HG03432 (cell line): Measurements from ENCODE around the gene GRAMD1C.
"Not testable (repeated sequence)": the region's sequence is repeated elsewhere in the genome, so short reads cannot be mapped to it uniquely, and the experiment has no call there.

Experiments
- ATAC-seq: cut with Tn5 transposase; IDR thresholded peaks from one replicate; pipeline ENCODE4 v1.9.1; 2021; ENCODE audit warnings: mild to moderate bottlenecking, moderate library complexity; ENCODE audit not compliant: unreplicated experiment

The GRAMD1C gene

DNA sequence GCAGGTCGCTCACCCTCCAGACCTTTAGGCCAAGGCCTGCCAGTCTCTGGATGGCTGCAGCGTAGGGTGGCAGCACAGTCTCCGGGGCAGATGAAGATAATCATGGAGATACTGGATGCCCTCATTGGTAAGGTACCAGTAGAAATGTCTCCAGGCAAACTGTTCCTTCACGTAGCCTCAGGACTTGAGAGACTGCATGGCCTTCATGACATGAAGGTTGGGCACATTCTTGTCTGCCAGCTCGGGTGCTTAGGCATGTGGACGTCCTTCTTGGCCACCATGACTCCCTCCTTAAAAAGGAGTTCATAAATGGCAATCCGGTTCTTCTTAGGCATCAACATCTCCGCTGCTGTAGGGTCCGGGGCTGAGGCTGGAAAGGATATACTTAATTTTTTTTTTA is 11.8 kb downstream of the GRAMD1C start:
- ATAC-seq = not testable (repeated sequence)

DNA sequence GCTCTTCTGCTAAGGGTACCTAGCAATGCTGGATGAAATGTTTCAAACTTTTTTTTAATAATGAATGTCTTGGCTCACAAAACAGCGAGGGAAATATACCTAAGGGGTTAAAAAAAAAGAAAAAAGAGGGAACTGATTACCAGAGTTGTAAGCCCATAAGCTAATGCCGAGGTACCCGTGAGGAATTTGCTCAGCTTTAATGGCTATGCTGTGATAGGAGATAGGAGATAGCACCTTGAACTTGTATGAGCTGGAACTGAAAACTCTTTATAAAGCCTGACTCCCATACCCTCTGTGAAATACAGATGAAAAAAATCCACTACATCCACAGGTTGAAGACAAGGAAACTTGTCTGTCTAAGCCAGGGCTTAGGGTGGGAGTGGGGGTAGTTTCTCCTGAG is 13.9 kb downstream of the GRAMD1C start:
- no peak for ATAC-seq

DNA sequence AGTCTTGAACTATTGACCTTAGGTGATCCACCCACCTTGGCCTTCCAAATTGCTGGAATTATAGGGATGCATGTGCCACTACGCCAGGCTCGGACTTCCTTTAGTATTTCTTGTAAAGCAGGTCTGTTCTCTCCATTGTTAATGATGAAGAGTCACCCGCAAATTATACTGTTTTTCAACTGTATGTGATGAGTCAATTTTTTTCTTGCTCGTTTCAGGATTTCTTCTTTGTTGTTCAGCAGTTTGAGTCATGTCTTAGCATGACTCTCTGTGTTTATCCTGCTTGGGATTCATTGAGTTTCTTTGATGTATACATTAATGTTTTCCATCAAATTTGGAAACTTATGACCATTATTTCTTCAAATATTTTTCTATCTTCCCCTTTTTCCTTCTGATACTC is 28.9 kb downstream of the GRAMD1C start:
- ATAC-seq = no peak

DNA sequence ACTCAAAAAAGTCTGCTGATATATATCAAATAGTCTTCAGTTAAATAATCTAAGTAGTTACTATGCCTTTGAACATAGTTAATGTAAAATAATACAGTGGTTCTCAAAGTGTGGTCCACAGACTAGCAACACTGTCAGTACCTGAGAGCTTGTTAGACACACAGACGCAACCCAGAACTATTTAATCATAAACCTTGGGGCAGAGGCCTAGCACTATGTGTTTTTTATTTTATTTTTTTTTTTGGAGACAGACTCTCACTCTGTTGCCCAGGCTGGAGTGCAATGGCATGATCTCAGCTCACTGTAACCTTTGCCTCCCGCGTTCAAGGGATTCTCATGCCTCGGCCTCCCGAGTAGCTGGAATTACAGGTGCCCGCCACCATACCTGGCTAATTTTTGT is 34.7 kb downstream of the GRAMD1C start:
- ATAC-seq = no peak

DNA sequence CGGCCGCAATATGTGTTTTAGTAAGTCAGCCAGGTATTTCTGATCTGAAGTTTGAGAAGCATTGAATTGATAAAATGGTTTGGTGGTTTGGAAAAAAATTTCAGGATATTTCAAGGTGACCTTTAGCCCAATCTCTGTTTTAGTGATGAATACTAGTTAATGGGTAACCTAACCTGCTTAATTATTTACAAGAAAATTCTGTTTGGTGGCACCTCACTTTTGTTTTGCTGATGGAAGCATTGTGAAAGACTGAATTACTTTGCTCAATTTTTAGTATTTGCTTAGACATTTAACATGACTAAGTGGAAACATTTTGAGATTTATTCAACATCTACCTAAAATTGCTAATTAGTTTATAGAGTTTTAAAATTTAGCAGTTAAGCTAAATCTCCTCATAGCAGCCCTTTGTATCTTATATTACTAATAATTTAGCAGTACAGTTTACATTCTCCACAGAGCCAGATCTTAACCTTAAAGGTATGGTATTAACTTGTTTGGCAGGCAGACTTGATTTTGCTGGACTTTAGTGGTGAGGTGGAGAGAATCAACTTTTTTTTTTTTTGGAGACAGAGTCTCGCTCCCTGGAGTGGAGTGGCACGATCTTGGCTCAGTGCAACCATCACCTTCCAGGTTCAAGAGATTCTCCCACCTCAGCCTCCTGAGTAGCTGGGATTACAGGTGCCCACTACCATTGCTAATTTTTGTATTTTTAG is 35.4 kb downstream of the GRAMD1C start:
- ATAC-seq = no peak

DNA sequence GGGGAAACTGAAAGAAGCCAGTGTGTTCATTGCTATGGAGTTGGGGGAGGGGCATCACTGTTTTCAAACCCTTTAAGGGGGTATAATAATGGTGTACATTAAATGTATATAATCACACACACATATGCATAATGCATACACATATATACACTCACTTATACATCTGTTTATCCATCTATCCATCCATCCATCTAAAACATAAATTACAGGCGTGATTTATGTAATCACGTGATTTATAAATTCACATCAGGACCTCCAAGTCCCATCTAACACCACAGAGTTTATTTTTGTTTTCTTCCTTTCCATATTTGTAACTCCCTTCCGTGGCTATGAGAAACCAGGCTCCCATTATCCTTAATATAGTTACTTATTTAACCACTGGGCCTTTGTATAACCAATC is 39.8 kb downstream of the GRAMD1C start:
- ATAC-seq = no peak

DNA sequence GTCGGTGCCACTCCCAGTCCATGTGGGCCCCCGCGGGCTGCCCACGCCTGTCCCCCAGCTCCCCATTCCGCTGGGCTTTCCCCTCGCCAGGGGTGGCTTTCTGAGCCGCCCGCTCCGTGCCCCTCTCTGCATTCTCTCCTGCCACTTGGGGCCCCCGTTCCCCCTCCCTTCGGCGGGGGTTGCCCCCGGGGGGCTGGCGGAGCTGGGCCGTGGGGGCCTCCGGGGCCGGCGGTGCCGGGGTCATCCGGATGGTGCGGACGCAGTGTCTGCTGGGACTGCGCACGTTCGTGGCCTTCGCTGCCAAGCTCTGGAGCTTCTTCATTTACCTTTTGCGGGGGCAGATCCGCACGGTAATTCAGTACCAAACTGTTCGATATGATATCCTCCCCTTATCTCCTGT is 46.5 kb downstream of the GRAMD1C start:
- no peak for ATAC-seq

DNA sequence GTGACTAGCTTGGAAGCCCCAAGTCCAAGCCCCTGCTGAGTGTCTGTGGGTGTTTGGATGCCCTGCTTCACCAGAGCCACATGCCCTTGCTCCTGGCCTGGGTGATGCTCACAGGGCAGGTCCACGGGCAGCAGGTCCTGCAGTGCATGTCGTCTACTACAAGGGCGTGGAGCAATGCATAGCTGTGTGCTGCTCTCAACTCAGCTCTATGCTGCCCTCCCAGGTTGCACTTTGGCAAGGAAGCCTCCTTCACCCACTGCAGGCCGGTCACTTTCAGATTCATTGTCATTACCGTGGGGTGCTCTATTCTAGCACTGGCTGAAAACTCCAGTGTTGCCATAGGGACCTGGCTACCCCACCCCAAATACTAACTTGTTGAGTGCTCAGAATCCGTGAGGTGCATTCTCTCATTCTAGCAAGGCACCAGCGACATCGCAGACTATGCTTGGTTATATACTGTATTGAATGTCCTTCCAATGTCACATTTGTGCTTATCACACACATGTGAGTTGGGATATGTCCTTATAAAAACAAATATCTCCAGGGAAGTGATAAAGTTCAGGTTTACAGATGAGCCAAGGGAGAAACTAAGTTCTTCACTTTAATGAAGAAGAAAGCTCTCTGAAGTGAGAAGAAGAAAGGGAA is 51.8 kb downstream of the GRAMD1C start:
- ATAC-seq = no peak

DNA sequence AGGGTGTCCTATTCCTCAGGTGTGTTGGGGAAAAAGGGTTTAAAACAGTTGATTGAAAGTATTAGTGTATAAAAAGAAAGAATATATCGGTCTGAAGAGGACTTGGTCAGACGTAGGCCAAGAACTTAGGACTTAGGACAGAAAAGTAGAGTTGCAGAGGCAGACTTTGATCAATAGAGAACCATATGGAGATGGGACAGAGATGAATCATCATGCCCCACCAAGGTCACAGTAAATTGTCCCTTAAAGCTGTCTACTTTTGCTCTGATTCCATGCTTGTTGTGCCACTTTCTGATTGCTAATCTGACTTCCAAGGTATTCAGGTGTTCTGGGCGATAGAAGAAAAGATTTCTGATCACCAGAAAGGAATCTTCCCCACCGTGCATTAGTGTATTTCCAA is 56.3 kb downstream of the GRAMD1C start:
- no peak for ATAC-seq

DNA sequence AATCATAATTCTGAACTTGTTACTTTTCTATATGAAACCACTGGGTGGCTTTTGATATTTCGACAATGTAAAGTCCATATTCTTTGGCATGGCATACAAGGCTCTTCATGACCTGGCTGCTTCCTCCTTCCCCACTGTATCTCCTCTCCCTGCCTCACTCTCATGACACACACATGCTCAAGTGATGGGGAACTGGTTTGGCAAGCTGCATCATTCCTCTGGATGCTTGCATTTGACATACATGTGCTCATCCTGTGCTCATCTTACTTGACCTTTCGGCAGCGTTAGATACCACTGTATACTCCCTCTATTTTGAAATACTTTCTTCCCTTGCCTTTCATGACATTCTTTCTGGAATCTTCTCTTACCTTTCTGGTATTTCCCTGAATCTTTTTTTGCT is 57.4 kb downstream of the GRAMD1C start:
- ATAC-seq = no peak

DNA sequence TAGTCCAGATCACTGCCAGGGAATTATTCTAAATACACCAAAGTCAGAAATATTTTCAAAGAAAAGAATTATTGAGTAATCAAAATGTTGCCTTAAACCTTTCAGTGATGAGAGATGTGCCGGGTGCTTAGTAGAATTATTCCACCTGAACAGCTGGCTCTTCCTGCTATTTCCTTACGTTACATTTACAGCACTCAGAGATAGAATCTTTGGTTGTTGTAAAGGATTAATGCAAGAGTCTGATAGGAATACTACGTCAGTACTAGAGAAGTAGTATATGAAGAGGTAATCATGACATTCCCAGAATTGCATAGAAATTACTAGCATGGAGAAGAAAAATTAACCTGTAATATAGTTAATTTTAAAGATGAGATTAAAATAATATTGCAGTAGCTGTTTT is 58.3 kb downstream of the GRAMD1C start:
- no peak for ATAC-seq

DNA sequence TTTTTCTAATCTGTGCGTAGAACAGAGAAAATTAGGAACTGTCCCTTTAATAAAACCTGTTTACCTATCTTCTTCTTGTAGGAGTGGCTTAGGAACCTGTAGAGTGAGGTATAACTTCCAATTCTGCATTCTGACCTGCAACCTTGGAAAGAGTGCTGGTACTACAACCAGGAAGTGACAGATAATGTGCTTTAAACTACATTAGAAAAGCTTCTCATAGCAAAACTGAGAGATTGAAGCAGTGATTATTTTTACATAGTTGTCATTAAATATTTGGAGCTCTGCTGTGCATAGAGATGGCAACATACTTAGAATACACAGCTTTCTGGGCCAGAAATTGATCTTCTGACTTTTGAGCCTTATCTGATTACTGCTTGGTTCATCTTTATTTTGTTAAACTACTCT is 58.8 kb downstream of the GRAMD1C start:
- no peak for ATAC-seq

DNA sequence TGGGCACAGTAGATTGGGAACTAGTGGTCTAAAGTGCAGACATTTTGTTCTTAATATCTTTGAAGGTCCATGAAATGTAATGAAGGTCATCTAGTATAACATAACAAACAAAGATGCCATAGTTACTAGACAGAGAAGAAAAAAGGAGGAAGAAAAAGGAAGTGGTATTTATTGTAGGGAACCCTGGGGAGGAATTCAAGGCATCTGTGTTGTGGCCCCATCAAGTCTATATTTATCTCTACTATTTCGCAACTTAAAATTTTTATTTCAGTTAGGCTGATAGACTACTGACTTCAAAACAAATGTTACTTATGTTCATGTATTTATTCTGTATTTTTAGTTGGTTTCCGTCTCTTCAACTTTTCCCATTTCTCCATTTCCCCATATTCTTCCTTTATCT is 60.3 kb downstream of the GRAMD1C start:
- no peak for ATAC-seq

DNA sequence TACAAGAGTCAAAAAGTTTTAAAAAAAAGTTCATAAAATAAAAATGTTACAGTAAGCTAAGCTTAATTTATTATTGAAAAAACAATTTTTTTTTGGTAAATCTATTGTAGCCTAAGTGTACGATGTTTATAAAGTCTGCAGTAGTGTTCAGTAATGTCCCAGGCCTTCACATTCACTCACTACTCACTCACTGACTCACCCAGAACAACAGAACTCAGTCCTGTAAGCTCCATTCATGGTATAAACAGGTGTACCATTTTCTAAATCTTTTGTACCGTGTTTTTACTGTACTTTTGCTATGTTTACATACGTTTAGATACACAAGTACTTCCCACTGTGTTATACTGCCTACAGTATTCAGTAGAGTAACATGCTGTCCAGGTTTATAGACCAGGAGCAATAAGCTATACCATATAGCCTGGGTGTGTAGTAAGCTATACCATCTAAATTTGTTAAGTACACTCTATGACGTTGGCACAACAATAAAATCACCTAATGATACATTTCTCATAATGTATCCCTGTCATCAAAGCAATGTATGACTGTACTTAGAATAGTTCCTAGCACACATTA is 68.1 kb downstream of the GRAMD1C start:
- ATAC-seq = no peak

DNA sequence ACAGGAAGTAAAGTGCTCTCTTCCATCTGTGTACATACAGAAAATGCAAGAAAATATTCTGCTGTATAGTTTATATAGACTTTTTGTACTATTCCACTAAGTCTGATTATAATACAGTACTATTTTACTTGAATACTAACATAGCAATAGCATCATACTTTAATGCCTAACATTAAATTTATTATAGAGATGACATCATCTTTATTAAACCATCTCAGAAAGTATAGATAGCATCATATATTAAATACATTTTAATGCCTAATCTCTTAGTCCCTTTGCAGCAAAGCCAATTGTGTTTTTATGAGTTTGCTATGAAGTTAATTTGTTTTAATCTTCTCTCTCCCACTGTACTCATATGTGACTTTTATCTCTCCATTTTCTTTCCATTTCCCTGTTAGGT is 69.5 kb downstream of the GRAMD1C start:
- ATAC-seq = no peak

DNA sequence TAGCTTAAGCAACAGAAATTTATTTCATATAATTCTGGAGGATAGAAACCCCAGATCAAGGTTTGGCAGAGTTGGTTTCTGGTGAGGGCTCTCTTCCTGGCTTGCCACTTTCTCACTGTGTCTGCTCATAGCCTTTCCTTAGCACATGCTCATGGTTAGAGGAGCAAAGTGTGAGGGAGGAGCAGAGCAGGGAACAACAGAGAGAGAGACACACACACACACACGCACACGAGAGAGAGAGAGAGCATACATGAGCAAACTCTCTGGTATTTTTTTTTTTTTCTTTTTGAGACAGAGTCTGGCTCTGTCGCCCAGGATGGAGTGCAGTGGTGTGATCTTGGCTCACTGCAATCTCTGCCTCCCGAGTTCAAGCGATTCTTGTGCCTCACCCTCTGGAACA is 72.4 kb downstream of the GRAMD1C start:
- no peak for ATAC-seq

DNA sequence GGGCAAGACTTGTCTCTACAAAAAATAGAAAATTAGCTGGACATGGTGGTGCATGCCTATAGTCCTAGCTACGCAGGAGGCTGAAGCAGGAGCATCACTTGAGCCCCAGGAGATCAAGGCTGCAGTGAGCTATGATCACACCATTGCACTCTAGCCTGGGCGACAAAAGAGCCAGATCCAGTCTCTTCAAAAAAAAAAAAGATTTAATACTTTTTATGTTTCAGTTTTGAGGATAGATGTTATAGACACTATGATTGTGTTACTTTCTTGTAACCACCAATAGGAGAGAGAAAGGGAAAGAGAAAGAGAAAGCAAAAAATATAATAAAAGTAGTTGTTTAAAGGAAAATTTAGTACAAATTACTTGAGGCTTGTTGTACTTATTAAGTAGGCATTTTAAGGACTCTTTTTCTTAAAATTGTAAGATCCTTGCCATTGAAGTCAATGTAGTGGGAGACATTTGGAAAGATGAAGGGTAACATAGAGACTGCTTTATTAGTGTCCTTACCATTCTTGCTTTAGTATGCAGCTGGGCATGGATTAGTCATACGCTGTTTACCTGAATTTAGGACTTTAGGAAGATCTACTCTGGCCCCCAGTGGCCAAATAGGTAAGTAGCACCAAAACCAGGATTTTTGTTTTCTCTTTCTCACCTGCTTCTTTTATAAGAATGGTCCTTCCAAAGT is 74.1 kb downstream of the GRAMD1C start:
- peak; percentile 98 for ATAC-seq

DNA sequence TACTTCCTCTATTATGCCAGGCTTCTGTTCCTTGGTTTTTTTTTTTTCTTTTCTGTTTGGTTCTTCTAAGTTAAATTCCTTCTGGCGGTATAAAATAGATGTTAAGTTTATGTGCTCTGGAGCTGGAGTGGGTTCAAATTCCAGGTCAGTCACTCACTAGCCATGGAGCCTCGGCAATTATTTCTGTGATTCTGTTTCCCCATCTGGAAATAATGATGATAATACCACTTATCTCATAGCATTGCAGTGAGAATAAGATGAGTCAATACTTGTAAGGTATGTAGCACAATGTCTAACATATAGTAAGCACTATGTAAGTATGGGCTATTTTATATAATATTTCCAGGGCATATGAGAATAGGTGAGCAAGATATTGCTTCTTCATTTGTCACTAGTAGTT is 76.1 kb downstream of the GRAMD1C start:
- ATAC-seq = no peak

DNA sequence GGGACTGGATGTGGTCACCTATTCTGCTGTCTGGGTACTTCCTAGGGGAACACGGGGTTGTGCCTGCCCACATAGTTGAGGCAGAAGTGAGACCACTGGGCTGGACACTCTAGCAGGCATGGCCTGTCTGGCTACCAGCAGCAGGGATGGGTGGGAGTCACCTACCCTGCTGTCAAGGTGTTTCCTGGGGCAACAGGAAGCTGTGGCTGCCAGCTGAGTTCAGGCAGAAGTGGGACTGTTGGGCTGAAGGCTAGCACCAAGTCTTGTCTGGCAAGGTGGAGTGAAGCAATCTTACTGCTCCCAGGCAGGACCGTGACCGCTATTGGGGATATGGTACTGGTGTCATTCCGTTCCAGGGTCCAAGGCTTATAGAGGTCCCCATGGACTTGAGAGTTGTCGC is 89.0 kb downstream of the GRAMD1C start:
- ATAC-seq = no peak

DNA sequence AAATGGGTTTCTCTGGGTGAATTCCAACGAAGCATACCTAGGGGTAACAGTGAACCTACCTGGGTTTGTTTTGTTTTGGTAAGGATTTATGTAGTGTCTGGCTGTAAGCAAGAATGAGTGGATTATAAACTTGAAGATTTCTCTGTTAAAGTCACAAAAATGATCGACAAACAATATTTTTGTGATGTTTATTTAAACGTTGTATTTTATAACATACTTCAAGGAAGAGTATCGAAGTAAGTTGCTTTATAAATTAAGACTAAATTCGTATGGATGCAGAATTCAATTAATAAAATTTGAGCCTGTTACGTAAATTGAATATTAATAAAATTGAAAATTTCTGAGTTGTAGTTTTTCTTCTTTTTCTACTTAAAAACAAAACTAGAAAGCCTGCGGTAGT is 108.2 kb downstream of the GRAMD1C start:
- ATAC-seq = no peak

DNA sequence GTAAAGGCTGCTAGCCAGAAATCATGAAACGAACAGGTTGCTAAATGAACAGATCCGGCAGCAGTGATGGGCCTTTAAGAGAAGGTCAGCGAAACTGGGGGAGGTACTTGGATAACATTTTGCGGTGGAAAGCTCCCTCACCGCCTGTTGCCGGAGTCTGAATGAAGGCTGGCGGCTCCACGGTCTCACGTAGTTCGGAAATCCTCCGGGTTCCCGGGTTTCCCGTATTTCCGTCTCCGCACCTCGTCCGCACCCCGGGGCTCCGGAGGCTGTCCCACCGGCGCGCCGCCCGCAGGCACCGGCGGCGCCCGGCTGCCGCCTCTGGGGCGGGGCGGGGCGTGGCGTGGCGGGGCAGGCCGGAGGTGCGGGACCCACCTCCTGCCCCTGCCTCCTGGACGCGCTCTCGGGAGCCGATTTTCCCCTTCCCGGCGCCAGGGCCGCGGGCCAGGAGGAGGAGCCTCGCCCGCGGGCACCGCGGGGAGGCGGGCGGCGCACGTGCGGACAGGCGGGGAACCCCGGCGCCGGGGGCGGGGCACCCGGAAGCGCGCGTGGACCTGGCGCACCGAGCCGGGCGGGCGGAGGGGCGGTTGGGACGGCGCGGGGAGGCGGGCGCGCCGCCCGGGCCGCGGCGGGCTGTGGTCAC is 108.9 kb downstream of the GRAMD1C start, which contains the start of gene ZDHHC23:
TSS of gene ZDHHC23 (plus strand) at position 642 of the 643 bp plus-strand sequence. CDS start 790 bp downstream, outside the sequence.
- peak; percentile 83 for ATAC-seq
